Esophagus squamous epithelium (tissue), 4 donors: ENCODE measurements around the gene CALN1.

Source experiments
- CTCF ChIP-seq, 6 experiments: fragments of 450-650 bp in 4 of 6; fragments of 200-600 bp in 2 of 6; sonication (generic) in 2 of 6; IDR thresholded peaks; one replicate each; pipeline ENCODE4 v1.5.1; 2016 to 2019; ENCODE audit warnings: antibody characterized with exemption in 6 of 6, mild to moderate bottlenecking in 4 of 6, moderate library complexity in 4 of 6
- POLR2A ChIP-seq, 4 donors: fragments of 450-650 bp; IDR thresholded peaks; one replicate each; pipeline ENCODE4 v1.6.1; 2017; ENCODE audit warnings: antibody characterized with exemption in 4 of 4, mild to moderate bottlenecking in 4 of 4, moderate library complexity in 3 of 4

GRCh38 chr7:72017756-72018155, 394.4 kb downstream of the CALN1 start:
- TF ChIP-seq CTCF (IDR thresholded peaks at IDR 0.05): no peak
- TF ChIP-seq POLR2A (IDR thresholded peaks at IDR 0.05): no peak
